ENCODE results near the gene MIOX. TPM values are rescaled to one million over a fixed set of nuclear protein-coding genes. Genes with fewer than 3 reads are reported as not detected.

MIOX gene
- polyA plus RNA-seq, 2 donors: not detected

DNA sequence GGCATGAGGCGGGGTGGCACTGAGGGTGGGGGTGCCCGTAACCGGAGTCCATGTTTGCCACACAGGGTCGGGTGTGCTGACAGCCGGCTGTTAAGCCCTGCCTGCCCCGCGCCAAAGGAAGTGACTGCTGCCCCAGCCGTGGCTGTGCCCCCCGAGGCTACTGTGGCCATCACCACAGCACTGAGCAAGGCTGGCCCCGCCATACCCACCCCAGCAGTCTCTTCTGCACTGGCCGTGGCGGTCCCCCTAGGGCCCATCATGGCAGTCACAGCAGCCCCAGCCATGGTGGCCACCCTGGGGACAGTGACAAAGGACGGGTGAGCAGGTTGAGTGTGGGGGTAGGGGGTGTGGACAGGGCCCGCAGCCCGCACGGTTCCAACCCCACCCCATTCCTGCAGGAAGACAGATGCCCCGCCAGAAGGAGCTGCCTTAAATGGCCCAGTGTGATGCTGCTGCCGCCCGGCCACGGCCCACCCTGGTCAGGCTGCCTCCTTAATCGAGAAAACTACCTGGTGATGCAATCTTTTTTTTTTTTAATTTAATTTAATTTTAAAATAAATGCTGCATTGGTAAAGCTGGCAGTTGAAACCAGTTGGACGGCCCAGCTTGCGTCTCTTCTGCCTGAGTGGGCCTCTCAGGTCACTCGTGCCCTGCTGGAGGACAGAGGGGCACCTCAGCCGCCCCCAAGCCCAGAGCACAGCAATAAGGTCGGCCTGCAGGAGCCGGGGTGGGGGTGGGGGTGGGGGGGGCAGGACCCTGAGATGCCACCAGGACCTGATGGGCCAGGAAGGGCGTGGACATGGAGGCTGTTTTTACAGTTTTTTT, 42.6 kb upstream of the MIOX start:
- H3K9me3 ChIP-seq (ENCODE audit: control insufficient read depth in 2 of 2, insufficient read depth in 1 of 2, low read depth in 1 of 2, low read length in 1 of 2): peaks cover 0 to 4% of the 10 kb centered on the region in 2 donors
- no peak overlapping the region for H3K4me3 ChIP-seq (ENCODE audit: low read depth in 1 of 2, low read length in 2 of 2)
- no peaks in the 10 kb centered on the region for H3K4me1 ChIP-seq (ENCODE audit: control insufficient read depth in 2 of 2, insufficient read depth in 2 of 2, low read length in 1 of 2)
- H3K36me3 ChIP-seq (ENCODE audit: control insufficient read depth in 2 of 2, insufficient read depth in 2 of 2, low read length in 1 of 2): peaks cover 20 to 71% of the 10 kb centered on the region in 2 donors
- H3K27me3 ChIP-seq (ENCODE audit: control insufficient read depth in 1 of 2, insufficient read depth in 2 of 2, low read length in 2 of 2): no peaks in the 10 kb centered on the region
- WGBS, 2 donors: 65 to 67% methylated on average over 28 of the region's 28 CpGs
- H3K27ac ChIP-seq (ENCODE audit: low read depth in 2 of 2, low read length in 1 of 2): no peak overlapping the region

DNA sequence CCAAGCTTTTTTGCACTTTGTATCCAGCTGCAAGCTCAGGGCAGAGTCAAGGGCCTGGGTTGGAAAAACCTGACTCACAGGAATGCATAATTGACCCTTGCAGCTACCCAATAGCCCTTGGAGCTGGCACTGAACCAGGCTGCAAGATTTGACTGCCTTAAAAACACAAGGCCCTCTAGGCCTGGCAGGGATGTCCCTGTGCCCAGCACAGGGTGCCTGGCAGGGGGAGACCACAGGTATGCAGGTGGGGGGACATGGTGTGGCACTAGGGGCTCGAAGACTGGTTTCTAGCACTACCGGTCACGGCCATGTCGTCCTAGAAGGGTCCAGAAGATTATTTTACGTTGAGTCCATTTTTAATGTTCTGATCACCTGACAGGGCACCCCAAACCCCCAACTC, 42.0 kb upstream of the MIOX start:
- Histone ChIP-seq H3K9me3 (ENCODE audit: control insufficient read depth in 2 of 2, insufficient read depth in 1 of 2, low read depth in 1 of 2, low read length in 1 of 2) (peaks cover 0 to 4% of the 10 kb centered on the region in 2 donors), H3K27ac (ENCODE audit: low read depth in 2 of 2, low read length in 1 of 2) (no peak overlapping the region), H3K4me3 (ENCODE audit: low read depth in 1 of 2, low read length in 2 of 2) (no peak overlapping the region), H3K36me3 (ENCODE audit: control insufficient read depth in 2 of 2, insufficient read depth in 2 of 2, low read length in 1 of 2) (peaks cover 15 to 64% of the 10 kb centered on the region in 2 donors), H3K4me1 (ENCODE audit: control insufficient read depth in 2 of 2, insufficient read depth in 2 of 2, low read length in 1 of 2) (no peaks in the 10 kb centered on the region), H3K27me3 (ENCODE audit: control insufficient read depth in 1 of 2, insufficient read depth in 2 of 2, low read length in 2 of 2) (no peaks in the 10 kb centered on the region)
- 63 to 78% methylated on average over 5 of the region's 5 CpGs for WGBS, 2 donors

DNA sequence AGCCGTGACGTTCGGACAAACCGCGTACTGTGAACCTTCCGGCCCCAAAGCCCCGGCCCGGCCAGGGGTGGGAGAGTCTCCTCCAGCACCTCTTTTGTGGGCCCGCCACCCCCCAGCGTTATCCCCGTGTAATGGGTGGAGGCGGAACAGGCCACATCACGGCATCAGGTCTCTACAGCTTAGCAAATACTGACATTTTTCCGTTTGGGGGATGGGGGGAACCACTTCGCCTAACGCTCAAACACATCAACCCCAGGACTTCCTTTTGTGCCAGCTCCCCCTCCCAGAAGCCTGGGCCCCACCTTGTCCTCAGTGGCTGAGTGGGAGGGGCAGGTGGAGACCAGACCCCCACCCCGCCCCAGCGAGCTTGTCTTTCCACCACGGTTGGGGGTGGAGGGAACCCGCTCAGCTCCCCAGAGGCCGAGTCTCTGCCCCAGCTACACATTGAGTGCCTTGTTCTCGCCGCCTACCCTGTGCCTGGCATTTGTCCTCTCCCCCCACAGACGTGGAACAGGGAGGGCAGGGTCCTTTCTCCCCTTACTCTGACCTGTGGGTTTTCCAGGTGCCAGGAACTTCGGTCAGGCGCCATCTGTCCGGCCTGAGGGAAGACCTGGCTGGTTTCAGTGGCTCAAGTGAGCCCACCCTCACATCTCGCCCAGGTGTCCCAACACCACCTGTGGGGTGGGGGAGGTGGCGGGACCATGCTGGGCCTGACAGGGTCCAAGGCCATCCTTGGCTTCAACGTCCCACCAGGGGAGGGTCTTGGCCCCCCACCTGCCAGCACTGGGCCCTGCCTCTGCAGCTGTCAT, 41.4 kb upstream of the MIOX start:
- 64 to 71% methylated on average over 30 of the region's 30 CpGs for WGBS, 2 donors
- peaks cover 15 to 60% of the 10 kb centered on the region in 2 donors for H3K36me3 ChIP-seq (ENCODE audit: control insufficient read depth in 2 of 2, insufficient read depth in 2 of 2, low read length in 1 of 2)
- H3K4me3 ChIP-seq (ENCODE audit: low read depth in 1 of 2, low read length in 2 of 2): no peak overlapping the region
- no peaks in the 10 kb centered on the region for H3K27me3 ChIP-seq (ENCODE audit: control insufficient read depth in 1 of 2, insufficient read depth in 2 of 2, low read length in 2 of 2)
- peaks cover 0 to 4% of the 10 kb centered on the region in 2 donors for H3K9me3 ChIP-seq (ENCODE audit: control insufficient read depth in 2 of 2, insufficient read depth in 1 of 2, low read depth in 1 of 2, low read length in 1 of 2)
- H3K4me1 ChIP-seq (ENCODE audit: control insufficient read depth in 2 of 2, insufficient read depth in 2 of 2, low read length in 1 of 2): no peaks in the 10 kb centered on the region
- H3K27ac ChIP-seq (ENCODE audit: low read depth in 2 of 2, low read length in 1 of 2): peak overlapping the region in 1 of 2 donors; percentile 27

DNA sequence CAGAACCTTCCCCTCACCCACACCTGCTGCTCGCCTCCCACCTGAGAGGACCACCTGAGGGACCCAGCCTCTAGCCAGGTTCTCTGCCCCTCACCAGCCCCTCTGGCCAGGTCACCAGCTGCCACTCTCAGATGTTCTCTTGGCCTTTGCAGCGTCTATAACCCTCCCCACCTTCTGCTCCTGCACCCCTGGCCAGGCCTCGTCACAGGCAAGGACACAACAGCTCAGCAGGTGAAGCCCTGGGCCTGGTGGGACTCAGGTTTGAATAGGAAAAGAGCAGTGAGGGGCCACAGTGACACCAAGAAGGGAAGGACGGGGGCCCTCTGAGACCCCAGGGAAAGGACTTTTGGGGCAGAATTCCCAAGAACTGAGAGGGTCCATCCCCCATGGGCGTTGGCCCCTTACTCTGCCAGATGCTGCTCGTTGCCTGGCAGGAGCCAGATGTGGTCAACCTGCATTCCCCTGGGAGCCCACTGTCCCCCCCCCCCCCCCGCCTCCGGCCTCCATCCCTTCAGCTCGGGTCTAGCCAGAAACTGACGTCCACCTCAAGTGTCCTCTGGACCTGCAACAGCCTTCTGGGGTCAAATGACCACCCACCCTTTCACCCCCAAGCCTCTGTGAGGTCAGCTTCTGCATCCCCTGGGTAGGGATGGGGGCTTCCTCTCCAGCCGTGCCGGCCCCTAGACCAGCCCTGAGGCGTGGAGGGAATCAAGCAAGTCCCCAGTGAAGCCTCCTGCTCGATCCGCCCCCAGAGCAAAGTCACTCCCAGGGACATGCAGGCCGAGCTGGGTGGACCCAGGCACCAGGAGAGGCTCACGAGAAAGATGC, 40.6 kb upstream of the MIOX start:
- H3K9me3 ChIP-seq (ENCODE audit: control insufficient read depth in 2 of 2, insufficient read depth in 1 of 2, low read depth in 1 of 2, low read length in 1 of 2): peaks cover 0 to 4% of the 10 kb centered on the region in 2 donors
- no peaks in the 10 kb centered on the region for H3K4me1 ChIP-seq (ENCODE audit: control insufficient read depth in 2 of 2, insufficient read depth in 2 of 2, low read length in 1 of 2)
- WGBS, 2 donors: 79% methylated on average over 17 of the region's 17 CpGs
- H3K27ac ChIP-seq (ENCODE audit: low read depth in 2 of 2, low read length in 1 of 2): no peak overlapping the region
- H3K27me3 ChIP-seq (ENCODE audit: control insufficient read depth in 1 of 2, insufficient read depth in 2 of 2, low read length in 2 of 2): no peaks in the 10 kb centered on the region
- peaks cover 15 to 56% of the 10 kb centered on the region in 2 donors for H3K36me3 ChIP-seq (ENCODE audit: control insufficient read depth in 2 of 2, insufficient read depth in 2 of 2, low read length in 1 of 2)
- no peak overlapping the region for H3K4me3 ChIP-seq (ENCODE audit: low read depth in 1 of 2, low read length in 2 of 2)

DNA sequence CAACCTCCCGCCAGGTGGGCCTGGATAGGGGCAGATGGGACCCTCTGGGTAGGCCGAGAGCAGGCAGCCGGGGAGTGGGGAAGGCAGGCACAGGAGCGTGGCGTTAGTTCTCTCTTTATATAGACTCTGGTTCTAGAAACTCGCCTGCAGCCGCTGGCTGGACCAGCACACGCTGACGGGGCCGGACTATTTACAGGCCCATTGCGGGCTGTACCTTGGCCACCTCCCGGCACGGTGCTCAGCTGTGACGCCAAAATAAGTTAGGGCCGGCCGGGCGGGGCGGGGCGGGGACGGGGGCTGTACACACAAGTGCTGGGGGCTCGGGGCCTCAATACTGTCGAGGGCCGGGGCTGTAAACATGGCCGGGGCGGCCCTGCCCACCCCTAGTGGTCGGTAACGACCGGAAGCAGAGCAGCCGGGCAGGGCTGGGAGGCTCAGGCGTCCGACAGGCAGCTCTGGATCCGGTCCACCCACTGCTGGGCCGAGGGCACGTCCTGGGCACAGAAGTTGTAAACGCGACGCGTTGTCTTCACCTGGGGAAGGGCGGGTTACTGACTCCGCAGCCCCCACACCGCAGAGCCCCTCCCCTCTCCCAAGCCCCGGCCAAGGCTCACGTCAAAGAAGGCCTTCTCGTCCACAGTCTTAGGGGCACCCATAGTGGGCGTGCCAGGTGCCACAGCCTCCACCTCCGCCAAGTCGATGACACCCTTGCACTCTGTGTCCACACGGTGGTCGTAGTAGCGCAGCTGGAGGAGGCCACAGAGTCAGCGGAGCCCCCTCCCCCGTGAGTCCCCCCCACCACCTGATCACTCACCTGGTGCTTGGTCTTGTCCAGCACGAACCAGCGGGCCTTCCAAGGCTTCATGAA, 39.7 kb upstream of the MIOX start:
- no peaks in the 10 kb centered on the region for H3K4me1 ChIP-seq (ENCODE audit: control insufficient read depth in 2 of 2, insufficient read depth in 2 of 2, low read length in 1 of 2)
- no peaks in the 10 kb centered on the region for H3K27me3 ChIP-seq (ENCODE audit: control insufficient read depth in 1 of 2, insufficient read depth in 2 of 2, low read length in 2 of 2)
- peaks cover 15 to 47% of the 10 kb centered on the region in 2 donors for H3K36me3 ChIP-seq (ENCODE audit: control insufficient read depth in 2 of 2, insufficient read depth in 2 of 2, low read length in 1 of 2)
- peaks cover 0 to 4% of the 10 kb centered on the region in 2 donors for H3K9me3 ChIP-seq (ENCODE audit: control insufficient read depth in 2 of 2, insufficient read depth in 1 of 2, low read depth in 1 of 2, low read length in 1 of 2)
- no peak overlapping the region for H3K27ac ChIP-seq (ENCODE audit: low read depth in 2 of 2, low read length in 1 of 2)
- WGBS, 2 donors: 81 to 84% methylated on average over 54 of the region's 54 CpGs
- no peak overlapping the region for H3K4me3 ChIP-seq (ENCODE audit: low read depth in 1 of 2, low read length in 2 of 2)

DNA sequence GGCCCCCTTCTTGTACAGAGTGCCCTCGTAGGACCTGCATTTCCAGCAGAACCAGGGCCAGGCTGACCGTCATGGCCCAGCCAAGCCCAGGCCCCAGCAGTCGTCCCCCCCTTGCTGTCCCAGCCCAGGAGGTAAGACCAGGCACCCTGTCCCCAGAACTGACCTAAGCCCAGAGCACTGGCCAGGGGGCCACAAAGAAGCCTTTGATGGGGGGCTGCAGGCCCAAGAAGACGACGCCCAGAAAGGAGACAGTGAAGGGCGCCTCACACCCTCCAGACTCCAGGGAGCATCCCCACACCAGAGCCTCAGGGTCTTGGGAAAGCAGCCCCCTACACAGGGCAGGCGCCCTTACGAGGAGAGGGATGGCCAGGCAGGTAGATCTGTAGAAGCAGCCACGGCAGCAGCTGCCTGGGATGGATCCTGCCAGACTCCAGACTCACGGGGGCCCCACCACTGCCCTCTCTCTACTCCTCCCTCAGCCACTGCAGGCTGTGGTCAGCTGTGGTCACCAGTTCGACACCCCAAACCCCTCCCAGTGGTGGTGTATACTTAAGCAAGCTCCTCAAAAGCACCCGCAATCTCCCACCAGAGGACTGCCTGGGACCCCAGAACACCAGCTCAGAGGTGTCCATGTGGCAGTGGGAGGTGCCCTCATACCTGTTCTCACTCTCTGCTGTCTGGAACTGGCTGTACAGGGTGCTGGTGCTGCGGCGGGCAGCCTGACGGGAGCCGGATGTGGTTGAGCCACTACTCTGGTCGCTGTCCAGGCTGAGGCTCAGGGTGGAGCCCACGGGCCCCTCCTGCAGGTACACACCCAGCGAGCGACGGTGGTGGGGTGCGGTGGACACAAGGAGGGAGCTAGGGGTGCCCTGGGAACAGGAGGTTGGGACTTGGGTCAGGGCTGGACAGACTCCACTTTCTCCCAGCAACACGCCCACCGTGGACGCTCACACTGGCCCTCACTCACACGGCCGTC, 38.8 kb upstream of the MIOX start:
- Histone ChIP-seq H3K4me3 (ENCODE audit: low read depth in 1 of 2, low read length in 2 of 2) (no peak overlapping the region), H3K27ac (ENCODE audit: low read depth in 2 of 2, low read length in 1 of 2) (no peak overlapping the region), H3K9me3 (ENCODE audit: control insufficient read depth in 2 of 2, insufficient read depth in 1 of 2, low read depth in 1 of 2, low read length in 1 of 2) (peaks cover 0 to 4% of the 10 kb centered on the region in 2 donors), H3K27me3 (ENCODE audit: control insufficient read depth in 1 of 2, insufficient read depth in 2 of 2, low read length in 2 of 2) (no peaks in the 10 kb centered on the region), H3K4me1 (ENCODE audit: control insufficient read depth in 2 of 2, insufficient read depth in 2 of 2, low read length in 1 of 2) (no peaks in the 10 kb centered on the region), H3K36me3 (ENCODE audit: control insufficient read depth in 2 of 2, insufficient read depth in 2 of 2, low read length in 1 of 2) (peaks cover 15 to 44% of the 10 kb centered on the region in 2 donors)
- WGBS, 2 donors: 79 to 83% methylated on average over 27 of the region's 27 CpGs

DNA sequence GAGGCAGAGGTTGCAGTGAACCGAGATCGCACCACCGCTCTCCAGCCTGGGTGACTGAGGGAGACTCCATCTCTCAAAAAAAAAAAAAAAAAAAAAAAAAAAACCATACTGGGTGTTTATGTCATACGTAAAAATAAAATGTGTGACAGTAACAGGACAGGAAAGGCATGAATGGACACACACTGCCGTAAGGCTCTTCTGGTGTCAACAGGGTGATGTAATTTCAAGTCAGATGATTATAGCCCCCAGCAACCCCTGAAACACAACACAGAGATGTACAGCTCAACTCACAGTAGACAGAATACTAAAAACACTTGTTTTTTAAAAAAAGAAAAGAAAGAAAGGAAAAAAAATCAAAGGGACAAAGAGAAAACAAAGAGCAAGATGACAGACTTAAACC, 34.0 kb upstream of the MIOX start:
- no peaks in the 10 kb centered on the region for H3K27me3 ChIP-seq (ENCODE audit: control insufficient read depth in 1 of 2, insufficient read depth in 2 of 2, low read length in 2 of 2)
- H3K4me3 ChIP-seq (ENCODE audit: low read depth in 1 of 2, low read length in 2 of 2): no peak overlapping the region
- H3K9me3 ChIP-seq (ENCODE audit: control insufficient read depth in 2 of 2, insufficient read depth in 1 of 2, low read depth in 1 of 2, low read length in 1 of 2): no peaks in the 10 kb centered on the region
- WGBS, 2 donors: 89 to 90% methylated on average over 5 of the region's 5 CpGs
- no peak overlapping the region for H3K27ac ChIP-seq (ENCODE audit: low read depth in 2 of 2, low read length in 1 of 2)
- H3K4me1 ChIP-seq (ENCODE audit: control insufficient read depth in 2 of 2, insufficient read depth in 2 of 2, low read length in 1 of 2): no peaks in the 10 kb centered on the region
- H3K36me3 ChIP-seq (ENCODE audit: control insufficient read depth in 2 of 2, insufficient read depth in 2 of 2, low read length in 1 of 2): peaks cover 24 to 60% of the 10 kb centered on the region in 2 donors

DNA sequence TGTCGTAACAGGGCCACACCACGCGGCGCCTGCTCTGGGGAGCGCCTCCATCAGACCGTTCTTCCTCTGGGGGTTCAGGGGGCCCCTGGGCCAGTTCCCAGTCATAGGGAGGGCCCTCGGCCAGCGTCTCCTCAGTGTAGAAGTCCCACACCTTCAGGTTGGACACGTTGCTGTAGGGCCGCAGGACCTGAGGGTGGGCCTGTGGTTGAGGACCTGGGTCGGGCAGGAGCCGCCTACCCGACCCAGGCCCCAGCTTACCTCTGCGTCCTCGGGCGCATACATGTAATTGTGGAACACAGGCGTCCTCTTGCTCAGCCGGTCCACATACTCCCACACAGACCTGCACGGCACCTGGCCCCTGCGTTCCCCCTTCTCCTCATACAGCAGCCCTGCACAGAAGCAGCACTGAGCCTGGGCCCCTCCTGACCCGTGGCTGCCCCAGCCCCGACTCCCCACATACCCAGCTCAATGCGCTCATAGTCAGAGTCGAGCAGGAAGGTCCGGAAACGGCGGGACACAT, 32.0 kb upstream of the MIOX start:
- WGBS, 2 donors: 94% methylated on average over 27 of the region's 27 CpGs
- no peak overlapping the region for H3K4me3 ChIP-seq (ENCODE audit: low read depth in 1 of 2, low read length in 2 of 2)
- peaks cover 0 to 3% of the 10 kb centered on the region in 2 donors for H3K4me1 ChIP-seq (ENCODE audit: control insufficient read depth in 2 of 2, insufficient read depth in 2 of 2, low read length in 1 of 2)
- peaks cover 19 to 65% of the 10 kb centered on the region in 2 donors for H3K36me3 ChIP-seq (ENCODE audit: control insufficient read depth in 2 of 2, insufficient read depth in 2 of 2, low read length in 1 of 2)
- H3K9me3 ChIP-seq (ENCODE audit: control insufficient read depth in 2 of 2, insufficient read depth in 1 of 2, low read depth in 1 of 2, low read length in 1 of 2): no peaks in the 10 kb centered on the region
- H3K27ac ChIP-seq (ENCODE audit: low read depth in 2 of 2, low read length in 1 of 2): no peak overlapping the region
- H3K27me3 ChIP-seq (ENCODE audit: control insufficient read depth in 1 of 2, insufficient read depth in 2 of 2, low read length in 2 of 2): no peaks in the 10 kb centered on the region
